Neutrophil (primary cell): Measurements from ENCODE around the gene ENTR1.

Source experiments
- H3K27ac ChIP-seq: fragments of 200-600 bp; sonication (generic); 2 replicates; pipeline ENCODE4 v1.5.1; 2016; ENCODE audit warnings: mild to moderate bottlenecking, moderate library complexity
- H3K27me3 ChIP-seq: fragments of 200-600 bp; sonication (generic); 2 replicates; pipeline ENCODE4 v1.6.0; 2016; ENCODE audit warnings: mild to moderate bottlenecking
- H3K36me3 ChIP-seq: fragments of 200-600 bp; sonication (generic); 2 replicates; pipeline ENCODE4 v1.5.1; 2017
- H3K4me1 ChIP-seq, 2 experiments: fragments of 200-600 bp in 1 of 2; sonication (generic) in 1 of 2; 1 replicate in 1 of 2; 2 replicates in 1 of 2; pipeline versions ENCODE4 v1.5.1 to v1.6.1; 2013 to 2016; ENCODE audit warnings: low read depth in 1 of 2, low read length in 1 of 2, mild to moderate bottlenecking in 1 of 2, moderate library complexity in 1 of 2; ENCODE audit not compliant: control insufficient read depth in 1 of 2, insufficient read depth in 1 of 2
- H3K4me3 ChIP-seq, 2 experiments: fragments of 200-600 bp in 1 of 2; sonication (generic) in 1 of 2; 1 replicate in 1 of 2; 2 replicates in 1 of 2; pipeline ENCODE4 v1.5.1; 2013 to 2016; ENCODE audit warnings: low read depth in 1 of 2, low read length in 1 of 2, mild to moderate bottlenecking in 1 of 2, moderate library complexity in 1 of 2
- H3K9me3 ChIP-seq: fragments of 200-600 bp; sonication (generic); 2 replicates; pipeline ENCODE4 v1.5.1; 2016
- CTCF ChIP-seq: fragments of 200-600 bp; sonication (generic); IDR thresholded peaks from 2 replicates; pipeline ENCODE4 v1.5.1; 2016; ENCODE audit warnings: antibody characterized with exemption

ENTR1 gene

GRCh38 chr9:136454026-136454796, 43.8 kb upstream of the ENTR1 start:
- no peaks in the 10 kb centered on the region for H3K27me3 ChIP-seq
- H3K9me3 ChIP-seq = no peaks in the 10 kb centered on the region
- no peaks in the 10 kb centered on the region for H3K4me1 ChIP-seq
- no peak for TF ChIP-seq CTCF
- peaks cover 92% of the 10 kb centered on the region for H3K36me3 ChIP-seq
- no peak overlapping the region for H3K27ac ChIP-seq
- H3K4me3 ChIP-seq = no peak overlapping the region

GRCh38 chr9:136453326-136453725, 42.9 kb upstream of the ENTR1 start:
- H3K9me3 ChIP-seq = no peaks in the 10 kb centered on the region
- no peak overlapping the region for H3K4me3 ChIP-seq
- no peak for TF ChIP-seq CTCF
- H3K4me1 ChIP-seq = no peaks in the 10 kb centered on the region
- no peaks in the 10 kb centered on the region for H3K27me3 ChIP-seq
- H3K27ac ChIP-seq = no peak overlapping the region
- peaks cover 92% of the 10 kb centered on the region for H3K36me3 ChIP-seq

- no peaks in the 10 kb centered on the region for H3K27me3 ChIP-seq
- no peak overlapping the region for H3K27ac ChIP-seq
- no peak for TF ChIP-seq CTCF
- H3K9me3 ChIP-seq = no peaks in the 10 kb centered on the region
- H3K36me3 ChIP-seq = peaks cover 92% of the 10 kb centered on the region
- H3K4me1 ChIP-seq = no peaks in the 10 kb centered on the region
- no peak overlapping the region for H3K4me3 ChIP-seq
These were observed 40.9 kb upstream of the ENTR1 start for GRCh38 chr9:136451221-136451877.

- H3K9me3 ChIP-seq = no peaks in the 10 kb centered on the region
- H3K4me1 ChIP-seq = no peaks in the 10 kb centered on the region
- H3K36me3 ChIP-seq = peaks cover 92% of the 10 kb centered on the region
- H3K27ac ChIP-seq = no peak overlapping the region
- no peak for TF ChIP-seq CTCF
- no peaks in the 10 kb centered on the region for H3K27me3 ChIP-seq
- no peak overlapping the region for H3K4me3 ChIP-seq
These were observed 38.2 kb upstream of the ENTR1 start for GRCh38 chr9:136448655-136449054.

- no peaks in the 10 kb centered on the region for H3K4me1 ChIP-seq
- no peak overlapping the region for H3K4me3 ChIP-seq
- H3K9me3 ChIP-seq = no peaks in the 10 kb centered on the region
- no peak for TF ChIP-seq CTCF
- no peak overlapping the region for H3K27ac ChIP-seq
- no peaks in the 10 kb centered on the region for H3K27me3 ChIP-seq
- H3K36me3 ChIP-seq = peaks cover 99% of the 10 kb centered on the region
These were observed 36.9 kb upstream of the ENTR1 start for GRCh38 chr9:136447173-136447778.
